Fibroblast of lung (primary cell): ENCODE results near the gene OR51G2. TPM values are rescaled to one million over a fixed set of nuclear protein-coding genes. Genes with fewer than 3 reads are reported as not detected.

Experiments used
- DNase-seq, 2 donors: peaks; one replicate each; pipeline versions ENCODE4 v3.0.0 to v3.0.0-alpha.2; 2010; ENCODE audit warnings: low read depth in 2 of 2
- H2AFZ ChIP-seq: 2 replicates; pipeline ENCODE4 v1.5.1; 2012; ENCODE audit warnings: low read length, control low read depth, inconsistent platforms
- H3K27ac ChIP-seq: 2 replicates; pipeline ENCODE4 v1.5.1; 2011; ENCODE audit warnings: low read length, control low read depth; ENCODE audit not compliant: insufficient read depth
- H3K27me3 ChIP-seq: 2 replicates; pipeline ENCODE4 v1.5.1; 2011; ENCODE audit warnings: mild to moderate bottlenecking, low read length; ENCODE audit not compliant: control insufficient read depth, insufficient read depth
- H3K36me3 ChIP-seq: 2 replicates; pipeline ENCODE4 v1.5.1; 2011; ENCODE audit warnings: low read length; ENCODE audit not compliant: control insufficient read depth, insufficient read depth
- H3K4me1 ChIP-seq: 2 replicates; pipeline ENCODE4 v1.5.1; 2011; ENCODE audit warnings: low read length; ENCODE audit not compliant: control insufficient read depth, insufficient read depth; ENCODE audit errors: extremely low read depth
- H3K4me2 ChIP-seq: 2 replicates; pipeline ENCODE4 v1.5.1; 2011; ENCODE audit warnings: low read length, control low read depth; ENCODE audit not compliant: insufficient read depth; ENCODE audit errors: extremely low read depth
- H3K4me3 ChIP-seq, 4 experiments: fragments of 200-600 bp in 1 of 4; sonication (generic) in 1 of 4; replicated peaks in 1 of 4; 2 replicates each; pipeline ENCODE4 v1.5.1; 2011 to 2016; ENCODE audit warnings: low read length in 4 of 4, low read depth in 3 of 4, mild to moderate bottlenecking in 3 of 4, control low read depth in 2 of 4, inconsistent platforms in 1 of 4, mixed read lengths in 1 of 4; ENCODE audit not compliant: insufficient read depth in 1 of 4; ENCODE audit errors: control extremely low read depth in 1 of 4
- H3K79me2 ChIP-seq: 2 replicates; pipeline ENCODE4 v1.5.1; 2012; ENCODE audit warnings: mild to moderate bottlenecking, low read length, inconsistent platforms; ENCODE audit not compliant: control insufficient read depth, insufficient read depth
- H3K9ac ChIP-seq: 2 replicates; pipeline ENCODE4 v1.5.1; 2011; ENCODE audit warnings: mild to moderate bottlenecking, low read length, control low read depth; ENCODE audit not compliant: insufficient read depth
- H3K9me3 ChIP-seq: 2 replicates; pipeline ENCODE4 v1.5.1; 2012; ENCODE audit warnings: low read depth, low read length; ENCODE audit not compliant: control insufficient read depth, insufficient read depth
- H4K20me1 ChIP-seq: 2 replicates; pipeline ENCODE4 v1.5.1; 2011; ENCODE audit warnings: low read length; ENCODE audit not compliant: control insufficient read depth, insufficient read depth; ENCODE audit errors: extremely low read depth
- EZH2 ChIP-seq: IDR thresholded peaks from 2 replicates; pipeline ENCODE4 v1.5.1; 2012; ENCODE audit warnings: low read length, control low read depth, mild to moderate bottlenecking; ENCODE audit errors: missing control alignments
- polyA plus RNA-seq, 2 donors: library from polyadenylated mRNA; depleted of rRNA in 1 of 2; stranded (reverse) in 1 of 2; unstranded in 1 of 2; fragments of >200 nt; gene quantifications; 2 replicates each; pipeline ENCODE4 v1.2.1, GENCODE V29; 2011 to 2012; ENCODE audit warnings: missing spikeins in 1 of 2
- total RNA-seq: library from RNA; depleted of rRNA; stranded (reverse); fragments of >200 nt; gene quantifications from 2 replicates; pipeline ENCODE4 v1.2.1, GENCODE V29; 2014
- TF ChIP-seq, protein P1 (sequence below), 2 donors: IDR thresholded peaks in 1 of 2; conservative IDR thresholded peaks in 1 of 2; 1 replicate in 1 of 2; 2 replicates in 1 of 2; pipeline ENCODE4 v1.5.1; 2011 to 2012; ENCODE audit warnings: low read length in 2 of 2, control low read depth in 1 of 2, inconsistent platforms in 1 of 2, low read depth in 1 of 2, mild to moderate bottlenecking in 1 of 2

OR51G2 gene
- total and polyA plus RNA-seq, 2 donors (not counting 1 experiment from before 2014, with no cell fraction given), result not detected

DNA sequence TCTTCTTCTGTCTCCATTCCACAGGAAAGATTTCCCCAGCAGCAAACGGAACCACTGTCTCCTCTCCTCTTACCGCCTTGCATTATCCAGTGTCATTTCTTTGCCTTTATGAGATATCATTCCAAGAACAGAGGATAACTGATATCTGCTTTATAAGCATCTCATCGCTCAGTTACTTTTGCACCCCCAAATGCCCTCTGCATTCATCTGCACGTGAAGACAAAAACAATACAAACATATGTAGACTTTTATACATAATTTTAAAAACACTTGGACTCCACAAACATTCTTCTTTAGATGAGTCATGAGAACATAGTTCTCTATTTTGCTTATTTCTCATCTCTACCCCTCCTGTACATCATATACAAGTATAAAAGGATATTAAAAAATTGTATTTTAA lies 38.0 kb downstream of the OR51G2 start:
- H3K9me3 ChIP-seq, result no peaks in the 10 kb centered on the region
- no peaks in the 10 kb centered on the region for H3K27me3 ChIP-seq
- no peaks in the 10 kb centered on the region for H3K36me3 ChIP-seq
- no peak for DNase-seq
- no peak overlapping the region for H3K27ac ChIP-seq
- no peaks in the 10 kb centered on the region for H3K4me1 ChIP-seq
- no peak overlapping the region for H3K4me3 ChIP-seq
- H3K9ac ChIP-seq, result no peak overlapping the region
- TF ChIP-seq, protein P1, sequence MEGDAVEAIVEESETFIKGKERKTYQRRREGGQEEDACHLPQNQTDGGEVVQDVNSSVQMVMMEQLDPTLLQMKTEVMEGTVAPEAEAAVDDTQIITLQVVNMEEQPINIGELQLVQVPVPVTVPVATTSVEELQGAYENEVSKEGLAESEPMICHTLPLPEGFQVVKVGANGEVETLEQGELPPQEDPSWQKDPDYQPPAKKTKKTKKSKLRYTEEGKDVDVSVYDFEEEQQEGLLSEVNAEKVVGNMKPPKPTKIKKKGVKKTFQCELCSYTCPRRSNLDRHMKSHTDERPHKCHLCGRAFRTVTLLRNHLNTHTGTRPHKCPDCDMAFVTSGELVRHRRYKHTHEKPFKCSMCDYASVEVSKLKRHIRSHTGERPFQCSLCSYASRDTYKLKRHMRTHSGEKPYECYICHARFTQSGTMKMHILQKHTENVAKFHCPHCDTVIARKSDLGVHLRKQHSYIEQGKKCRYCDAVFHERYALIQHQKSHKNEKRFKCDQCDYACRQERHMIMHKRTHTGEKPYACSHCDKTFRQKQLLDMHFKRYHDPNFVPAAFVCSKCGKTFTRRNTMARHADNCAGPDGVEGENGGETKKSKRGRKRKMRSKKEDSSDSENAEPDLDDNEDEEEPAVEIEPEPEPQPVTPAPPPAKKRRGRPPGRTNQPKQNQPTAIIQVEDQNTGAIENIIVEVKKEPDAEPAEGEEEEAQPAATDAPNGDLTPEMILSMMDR (conservative IDR thresholded peaks at IDR 0.05 in 1 of 2, IDR thresholded peaks at IDR 0.05 in 1 of 2; ENCODE audit: low read depth in 1 of 2, low read length in 2 of 2), result no peak
- no peak for TF ChIP-seq EZH2
- no peaks in the 10 kb centered on the region for H4K20me1 ChIP-seq
- H3K4me2 ChIP-seq, result no peak overlapping the region
- no peaks in the 10 kb centered on the region for H3K79me2 ChIP-seq
- H2AFZ ChIP-seq, result no peak overlapping the region

DNA sequence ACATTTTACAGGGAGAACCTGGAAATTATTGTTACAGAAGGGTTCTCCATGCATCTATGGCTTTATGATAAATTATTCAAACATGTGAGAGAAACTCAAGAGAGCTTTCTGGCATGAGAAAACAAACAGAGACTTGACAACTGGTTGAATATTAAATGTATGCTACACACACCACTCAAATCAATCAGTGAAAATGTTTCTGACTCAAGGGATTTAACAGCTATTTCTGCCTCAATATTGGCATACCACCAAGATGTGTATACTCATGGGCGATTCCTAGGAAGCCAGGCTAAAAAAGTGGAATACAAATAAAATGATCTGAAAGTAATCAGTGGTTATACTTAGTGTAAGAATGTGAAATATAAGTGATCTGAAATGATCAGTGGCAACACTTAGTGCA lies 53.3 kb downstream of the OR51G2 start:
- Histone ChIP-seq H4K20me1 (no peaks in the 10 kb centered on the region), H3K27me3 (no peaks in the 10 kb centered on the region), H3K4me1 (no peaks in the 10 kb centered on the region), H3K4me3 (no peak overlapping the region), H3K9me3 (no peaks in the 10 kb centered on the region), H2AFZ (no peak overlapping the region), H3K79me2 (no peaks in the 10 kb centered on the region), H3K27ac (no peak overlapping the region), H3K4me2 (no peak overlapping the region), H3K9ac (no peak overlapping the region), H3K36me3 (no peaks in the 10 kb centered on the region)
- no peak for TF ChIP-seq EZH2
- TF ChIP-seq, protein P1 (conservative IDR thresholded peaks at IDR 0.05 in 1 of 2, IDR thresholded peaks at IDR 0.05 in 1 of 2; ENCODE audit: low read depth in 1 of 2, low read length in 2 of 2), result no peak
- DNase-seq, result no peak

DNA sequence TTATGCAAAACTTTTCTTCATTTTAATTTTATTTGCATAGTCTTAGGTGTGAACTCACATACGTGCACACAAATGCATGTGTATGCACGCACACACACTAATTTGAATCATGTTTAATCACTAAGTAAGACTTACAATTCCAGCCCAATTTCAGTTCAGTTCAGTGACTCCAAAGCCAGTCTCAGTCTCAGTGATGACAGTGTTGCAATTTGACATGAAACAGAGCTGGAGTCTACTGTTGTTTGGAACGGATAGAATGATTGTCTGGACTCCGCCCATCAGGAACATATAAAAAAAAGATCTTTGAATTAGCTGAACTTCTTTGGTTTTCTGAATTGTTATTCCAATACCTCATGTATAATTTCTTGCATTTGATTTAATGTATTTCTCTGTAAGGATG lies 55.3 kb downstream of the OR51G2 start:
- Histone ChIP-seq H3K79me2 (no peaks in the 10 kb centered on the region), H3K9me3 (no peaks in the 10 kb centered on the region), H3K4me1 (no peaks in the 10 kb centered on the region), H3K36me3 (no peaks in the 10 kb centered on the region), H4K20me1 (no peaks in the 10 kb centered on the region), H2AFZ (no peak overlapping the region), H3K27me3 (no peaks in the 10 kb centered on the region), H3K27ac (no peak overlapping the region), H3K9ac (no peak overlapping the region), H3K4me2 (no peak overlapping the region), H3K4me3 (no peak overlapping the region)
- TF ChIP-seq EZH2, result no peak
- TF ChIP-seq, protein P1 (conservative IDR thresholded peaks at IDR 0.05 in 1 of 2, IDR thresholded peaks at IDR 0.05 in 1 of 2; ENCODE audit: low read depth in 1 of 2, low read length in 2 of 2), result no peak
- DNase-seq, result no peak

Other genes starting within 250 kb of the OR51G2 start
- gene OR51E2, start 221.5 kb downstream of the OR51G2 start, total RNA-seq, result not detected in 2 replicates
- 0.02 TPM in 1 of 2 replicates, not detected in the other for gene OR51E2, start 221.5 kb downstream of the OR51G2 start, polyA plus RNA-seq
- not detected in 2 replicates for gene MMP26, start 214.6 kb downstream of the OR51G2 start, total RNA-seq
- gene MMP26, start 214.6 kb downstream of the OR51G2 start, polyA plus RNA-seq, result not detected in 2 replicates
- gene OR51F1, start 149.4 kb downstream of the OR51G2 start, total RNA-seq, result not detected in 2 replicates
- gene OR51F1, start 149.4 kb downstream of the OR51G2 start, polyA plus RNA-seq, result not detected in 2 replicates
- not detected in 2 replicates for gene OR52R1, start 115.0 kb downstream of the OR51G2 start, total RNA-seq
- gene OR52R1, start 115.0 kb downstream of the OR51G2 start, polyA plus RNA-seq, result not detected in 2 replicates
- not detected in 2 replicates for gene OR51F2, start 98.0 kb downstream of the OR51G2 start, total RNA-seq
- gene OR51F2, start 98.0 kb downstream of the OR51G2 start, polyA plus RNA-seq, result not detected in 2 replicates
- gene OR51S1, start 70.1 kb downstream of the OR51G2 start, total RNA-seq, result not detected in 2 replicates
- gene OR51S1, start 70.1 kb downstream of the OR51G2 start, polyA plus RNA-seq, result not detected in 2 replicates
- gene OR51T1, start 37.5 kb downstream of the OR51G2 start, total RNA-seq, result not detected in 2 replicates
- gene OR51T1, start 37.5 kb downstream of the OR51G2 start, polyA plus RNA-seq, result not detected in 2 replicates
- not detected in 2 replicates for gene OR51A7, start 15.6 kb downstream of the OR51G2 start, total RNA-seq
- gene OR51A7, start 15.6 kb downstream of the OR51G2 start, polyA plus RNA-seq, result not detected in 2 replicates
- not detected in 2 replicates for gene OR51G1, start 5.0 kb upstream of the OR51G2 start, total RNA-seq
- not detected in 2 replicates for gene OR51G1, start 5.0 kb upstream of the OR51G2 start, polyA plus RNA-seq
- gene OR51A4, start 28.3 kb upstream of the OR51G2 start, total RNA-seq, result not detected in 2 replicates
- not detected in 2 replicates for gene OR51A4, start 28.3 kb upstream of the OR51G2 start, polyA plus RNA-seq
- not detected in 2 replicates for gene OR51A2, start 36.4 kb upstream of the OR51G2 start, total RNA-seq
- not detected in 2 replicates for gene OR51A2, start 36.4 kb upstream of the OR51G2 start, polyA plus RNA-seq
- not detected in 2 replicates for gene OR51L1, start 75.5 kb upstream of the OR51G2 start, total RNA-seq
- not detected in 2 replicates for gene OR51L1, start 75.5 kb upstream of the OR51G2 start, polyA plus RNA-seq
- not detected in 2 replicates for gene OR52J3, start 127.2 kb upstream of the OR51G2 start, total RNA-seq
- not detected in 2 replicates for gene OR52J3, start 127.2 kb upstream of the OR51G2 start, polyA plus RNA-seq
- not detected in 2 replicates for gene OR52E2, start 140.3 kb upstream of the OR51G2 start, total RNA-seq
- not detected in 2 replicates for gene OR52E2, start 140.3 kb upstream of the OR51G2 start, polyA plus RNA-seq
- not detected in 2 replicates for gene OR52E1, start 150.2 kb upstream of the OR51G2 start, total RNA-seq
- not detected in 2 replicates for gene OR52E1, start 150.2 kb upstream of the OR51G2 start, polyA plus RNA-seq
- not detected in 2 replicates for gene OR52A5, start 219.0 kb upstream of the OR51G2 start, total RNA-seq
- not detected in 2 replicates for gene OR52A5, start 219.0 kb upstream of the OR51G2 start, polyA plus RNA-seq
- gene OR52A1, start 235.4 kb upstream of the OR51G2 start, total RNA-seq, result not detected in 2 replicates
- not detected in 2 replicates for gene OR52A1, start 235.4 kb upstream of the OR51G2 start, polyA plus RNA-seq